ENCODE data around the gene CCDC85C. TPM values are rescaled to one million over a fixed set of nuclear protein-coding genes. Genes with fewer than 3 reads are reported as not detected.

CCDC85C gene
- total RNA-seq (2014; rRNA removed; shearing (Covaris generic)) (24.9 and 26.8 TPM in 2 replicates), polyA plus RNA-seq (2016; fragmentation: Nextera tagmentation; extraction: Ambion mirVana) (4.5 and 6.5 TPM in 2 replicates)
- long read RNA-seq, partial matches to known transcripts: 0 of 3 reads
- long read RNA-seq, other reads (novel, unspliced or antisense): 3 of 3 reads

GRCh38 chr14:99603471-99604277, at the start of gene CCDC85C:
Gene CCDC85C (minus strand): TSS chr14:99604207. CDS start chr14:99603959, 248 bp downstream.
- Mint-ChIP-seq H3K4me3 (peak within 1 kb of the TSS; percentile 77), H3K4me1 (peaks cover 32% of the 10 kb centered on the region), H3K36me3 (ENCODE audit: low read depth) (no peaks in the 10 kb centered on the region; the same call in 2 of the 3 replicates), H3K27ac (peak within 1 kb of the TSS; percentile 88), H3K27me3 (ENCODE audit: insufficient read depth, low read depth, poor library complexity) (peaks cover 35% of the 10 kb centered on the region), H3K9me3 (no peaks in the 10 kb centered on the region; the same call in 2 of the 3 replicates)
- Histone ChIP-seq H4K20me1 (replicated peaks; ENCODE audit: insufficient read depth) (peaks cover 20% of the 10 kb centered on the region; the same call in 1 of the 2 replicates), H3K27me3 (ENCODE audit: insufficient read depth) (peaks cover 50% of the 10 kb centered on the region), H3K9me2 (ENCODE audit: insufficient read depth) (no peaks in the 10 kb centered on the region), H3K4me1 (ENCODE audit: insufficient read depth) (peaks cover 15% of the 10 kb centered on the region), H3F3A (replicated peaks; ENCODE audit: low read depth) (no peaks in the 10 kb centered on the region), H3K27ac (ENCODE audit: low read depth) (peak within 1 kb of the TSS; percentile 84), H2AFZ (peak within 1 kb of the TSS; percentile 91; the same call in 1 of the 2 replicates), H3K79me2 (replicated peaks; ENCODE audit: insufficient read depth) (peaks cover 43% of the 10 kb centered on the region), H3K4me2 (peak within 1 kb of the TSS; percentile 98), H3K36me3 (ENCODE audit: insufficient read depth) (no peaks in the 10 kb centered on the region), H3K4me3 (peak within 1 kb of the TSS; percentile 94)
- ATAC-seq: no peak
- peak; percentile 53 for DNase-seq (ENCODE audit: low spot score)
- TF ChIP-seq POLR2AphosphoS5 (IDR thresholded peaks at IDR 0.05; ENCODE audit: low read depth) (peak; percentile 54), ETS1 (IDR thresholded peaks at IDR 0.05) (no peak), CREB1 (CRISPR knock-in tag; IDR thresholded peaks at IDR 0.05; ENCODE audit: low read depth) (peak; percentile 40; the same call in 1 of the 2 replicates)

- no peaks in the 10 kb centered on the region for H3K4me1 ChIP-seq (ENCODE audit: insufficient read depth)
- H3K4me3 ChIP-seq: no peak overlapping the region
- ATAC-seq (no peak), DNase-seq (ENCODE audit: low spot score) (no peak)
- 0 out of 2 replicates have a peak, but pooled peaks cover 3% of the 10 kb centered on the region for H3K27me3 ChIP-seq (ENCODE audit: insufficient read depth)
- H3K79me2 ChIP-seq (replicated peaks; ENCODE audit: insufficient read depth): no peaks in the 10 kb centered on the region
- no peak overlapping the region for H3K27ac Mint-ChIP-seq
- peaks cover 11% of the 10 kb centered on the region for H3K27me3 Mint-ChIP-seq (ENCODE audit: insufficient read depth, low read depth, poor library complexity)
- H2AFZ ChIP-seq: no peak overlapping the region
- H3K27ac ChIP-seq (ENCODE audit: low read depth): no peak overlapping the region
- no peak overlapping the region for H3K4me2 ChIP-seq
- no peak overlapping the region for H3K4me3 Mint-ChIP-seq
- no peaks in the 10 kb centered on the region for H3K36me3 Mint-ChIP-seq (ENCODE audit: low read depth)
- H4K20me1 ChIP-seq (replicated peaks; ENCODE audit: insufficient read depth): no peaks in the 10 kb centered on the region
- no peaks in the 10 kb centered on the region for H3F3A ChIP-seq (replicated peaks; ENCODE audit: low read depth)
- no peaks in the 10 kb centered on the region; the same call in 2 of the 3 replicates for H3K4me1 Mint-ChIP-seq
- no peaks in the 10 kb centered on the region for H3K36me3 ChIP-seq (ENCODE audit: insufficient read depth)
- H3K9me2 ChIP-seq (ENCODE audit: insufficient read depth): no peaks in the 10 kb centered on the region
- no peaks in the 10 kb centered on the region for H3K9me3 Mint-ChIP-seq
- TF ChIP-seq REST (IDR thresholded peaks at IDR 0.05; ENCODE audit: unreplicated experiment) (no peak), NANOG (IDR thresholded peaks at IDR 0.05; ENCODE audit: borderline replicate concordance) (no peak), EZH2 (IDR thresholded peaks at IDR 0.05; ENCODE audit: low read depth, unreplicated experiment) (no peak), ZNF331 (CRISPR knock-in tag; IDR thresholded peaks at IDR 0.05; ENCODE audit: low read depth) (no peak), STAT1 (IDR thresholded peaks at IDR 0.05; ENCODE audit: unreplicated experiment) (no peak), POLR2AphosphoS5 (IDR thresholded peaks at IDR 0.05; ENCODE audit: low read depth) (no peak), JUNB (IDR thresholded peaks at IDR 0.05; ENCODE audit: unreplicated experiment) (no peak), EZH2phosphoT487 (IDR thresholded peaks at IDR 0.05; ENCODE audit: unreplicated experiment) (no peak), CREB1 (CRISPR knock-in tag; IDR thresholded peaks at IDR 0.05; ENCODE audit: low read depth) (no peak)
Observed at GRCh38 chr14:99651953-99652746, 48.1 kb upstream of the CCDC85C start.
